WI38 (cell line): Measurements from ENCODE around the gene LRRC10B.
"Not testable (repeated sequence)": the region's sequence is repeated elsewhere in the genome, so short reads cannot be mapped to it uniquely, and the experiment has no call there.

ENCODE experiments used
- H3K4me3 ChIP-seq: 2 replicates; pipeline ENCODE4 v1.5.1; 2011; ENCODE audit warnings: low read depth, mild to moderate bottlenecking, control low read depth, low read length
- CTCF ChIP-seq: IDR thresholded peaks from 2 replicates; pipeline ENCODE4 v1.5.1; 2012; ENCODE audit warnings: low read depth, mild to moderate bottlenecking, control low read depth, low read length

LRRC10B gene

GRCh38 chr11:61507962-61508861, at the start of gene LRRC10B:
LRRC10B (plus strand) TSS chr11:61508749; CDS start chr11:61508999, 250 bp downstream.
- H3K4me3 ChIP-seq = no peak within 1 kb of the TSS
- TF ChIP-seq CTCF = no peak

- no peak for TF ChIP-seq CTCF
- H3K4me3 ChIP-seq = no peak overlapping the region
These were observed 48.1 kb upstream of the LRRC10B start for GRCh38 chr11:61460474-61460881.

GRCh38 chr11:61460986-61461385, 47.6 kb upstream of the LRRC10B start:
- TF ChIP-seq CTCF = no peak

GRCh38 chr11:61467602-61468001, 40.9 kb upstream of the LRRC10B start:
- not testable (repeated sequence) for H3K4me3 ChIP-seq

More at GRCh38 chr11:61460986-61461385, 47.6 kb upstream of the LRRC10B start:
- H3K4me3 ChIP-seq = no peak overlapping the region

- H3K4me3 ChIP-seq = no peak overlapping the region
- TF ChIP-seq CTCF = no peak
These were observed 40.5 kb upstream of the LRRC10B start for GRCh38 chr11:61468002-61468401.

GRCh38 chr11:61472282-61472681, 36.3 kb upstream of the LRRC10B start:
- H3K4me3 ChIP-seq = no peak overlapping the region
- TF ChIP-seq CTCF = no peak

GRCh38 chr11:61472868-61473267, 35.7 kb upstream of the LRRC10B start:
- no peak for TF ChIP-seq CTCF
- H3K4me3 ChIP-seq = no peak overlapping the region
